CD4-positive, CD25-positive, alpha-beta regulatory T cell (primary cell): ENCODE measurements around the gene TSSK2. TPM values are rescaled to one million over a fixed set of nuclear protein-coding genes. Genes with fewer than 3 reads are reported as not detected.

ENCODE experiments used
- ATAC-seq, 2 donors: fragments of 150-1000 bp; cut with Tn5 transposase; one replicate each; pipeline ENCODE4 v1.10.0; 2021; ENCODE audit warnings: low read depth in 2 of 2, moderate number of reproducible peaks in 2 of 2, moderate library complexity in 1 of 2
- DNase-seq, 3 donors: peaks; one replicate each; pipeline versions ENCODE4 v3.0.0 to v3.0.0-alpha.2; 2012 to 2022; ENCODE audit warnings: mixed read lengths in 1 of 3
- H3K27ac ChIP-seq: one replicate; pipeline ENCODE4 v1.7.0; 2013; ENCODE audit warnings: mild to moderate bottlenecking, low read length; ENCODE audit not compliant: insufficient read depth, poor library complexity, severe bottlenecking
- H3K27me3 ChIP-seq: one replicate; pipeline ENCODE4 v1.7.0; 2013; ENCODE audit warnings: low read length; ENCODE audit not compliant: control insufficient read depth, insufficient read depth
- H3K36me3 ChIP-seq: one replicate; pipeline ENCODE4 v1.7.0; 2013; ENCODE audit warnings: mild to moderate bottlenecking, low read length, moderate library complexity; ENCODE audit not compliant: control insufficient read depth, insufficient read depth
- H3K4me1 ChIP-seq: 2 replicates; pipeline ENCODE4 v1.7.0; 2013; ENCODE audit warnings: mild to moderate bottlenecking, low read length; ENCODE audit not compliant: insufficient read depth, control insufficient read depth, poor library complexity, severe bottlenecking
- H3K4me3 ChIP-seq: one replicate; pipeline ENCODE4 v1.7.0; 2013; ENCODE audit warnings: low read depth, mild to moderate bottlenecking, low read length, moderate library complexity
- H3K9me3 ChIP-seq, 2 experiments: 1 replicate in 1 of 2; 2 replicates in 1 of 2; pipeline ENCODE4 v1.7.0; 2013; ENCODE audit warnings: low read length in 2 of 2, mild to moderate bottlenecking in 1 of 2, moderate library complexity in 1 of 2; ENCODE audit not compliant: control insufficient read depth in 2 of 2
- H3K27ac Mint-ChIP-seq, 3 donors: one replicate each; pipeline ENCODE4 v1.8.0; 2020 to 2022; ENCODE audit warnings: mild to moderate bottlenecking in 3 of 3, mixed read lengths in 3 of 3, moderate library complexity in 2 of 3
- H3K27me3 Mint-ChIP-seq: one replicate; pipeline ENCODE4 v1.8.0; 2022; ENCODE audit warnings: mild to moderate bottlenecking, mixed read lengths
- H3K36me3 Mint-ChIP-seq: one replicate; pipeline ENCODE4 v1.8.0; 2020; ENCODE audit warnings: mixed read lengths
- H3K4me1 Mint-ChIP-seq, 4 donors: one replicate each; pipeline ENCODE4 v1.8.0; 2020 to 2022; ENCODE audit warnings: mixed read lengths in 4 of 4, mild to moderate bottlenecking in 1 of 4
- H3K4me3 Mint-ChIP-seq, 4 donors: one replicate each; pipeline ENCODE4 v1.8.0; 2020 to 2022; ENCODE audit warnings: mild to moderate bottlenecking in 4 of 4, mixed read lengths in 4 of 4, moderate library complexity in 3 of 4
- H3K9me3 Mint-ChIP-seq, 7 donors: one replicate each; pipeline ENCODE4 v1.8.0; 2020 to 2022; ENCODE audit warnings: mixed read lengths in 7 of 7, mild to moderate bottlenecking in 3 of 7, moderate library complexity in 2 of 7
- polyA plus RNA-seq, 4 donors: library from polyadenylated mRNA; unstranded; fragments of 300-500 nt; fragmentation: Illumina TruSeq; gene quantifications; one replicate each; pipeline ENCODE4 v1.2.3, GENCODE V29; 2021
- total RNA-seq: library from RNA; stranded (reverse); gene quantifications from one replicate; pipeline ENCODE4 v1.2.3, GENCODE V29; 2022

TSSK2 gene
- total and polyA plus RNA-seq, 5 donors from 2014 or later: not detected

GRCh38 chr22:19097518-19097917 lies 33.6 kb upstream of the TSSK2 start:
- Mint-ChIP-seq H3K36me3 (peaks cover 13% of the 10 kb centered on the region), H3K27me3 (no peaks in the 10 kb centered on the region), H3K4me3 (no peak overlapping the region), H3K27ac (peak overlapping the region in 1 of 3 donors; percentile 85), H3K9me3 (no peaks in the 10 kb centered on the region), H3K4me1 (peaks cover 8 to 59% (median 31%) of the 10 kb centered on the region in 4 donors)
- Histone ChIP-seq H3K4me1 (peaks cover 3% of the 10 kb centered on the region), H3K27me3 (no peaks in the 10 kb centered on the region), H3K36me3 (peaks cover 22% of the 10 kb centered on the region), H3K27ac (no peak overlapping the region), H3K9me3 (no peaks in the 10 kb centered on the region), H3K4me3 (no peak overlapping the region)
- DNase-seq (no peak), ATAC-seq (no peak)

- no peaks in the 10 kb centered on the region for H3K9me3 Mint-ChIP-seq
- Histone ChIP-seq H3K27ac (no peak overlapping the region), H3K27me3 (no peaks in the 10 kb centered on the region)
These were observed 33.0 kb upstream of the TSSK2 start for GRCh38 chr22:19098157-19098556.

GRCh38 chr22:19103880-19104821 lies 27.0 kb upstream of the TSSK2 start:
- no peak overlapping the region for H3K27ac ChIP-seq
- H3K9me3 ChIP-seq: no peaks in the 10 kb centered on the region
- Mint-ChIP-seq H3K9me3 (no peaks in the 10 kb centered on the region), H3K4me1 (peaks cover 5 to 75% (median 41%) of the 10 kb centered on the region in 4 donors), H3K27ac (peak overlapping the region in 1 of 3 donors; percentile 73), H3K36me3 (peaks cover 13% of the 10 kb centered on the region), H3K27me3 (no peaks in the 10 kb centered on the region), H3K4me3 (no peak overlapping the region)
- DNase-seq (no peak), ATAC-seq (no peak)
- no peak overlapping the region for H3K4me3 ChIP-seq
- H3K36me3 ChIP-seq: peaks cover 11% of the 10 kb centered on the region
- peaks cover 35% of the 10 kb centered on the region for H3K4me1 ChIP-seq
- H3K27me3 ChIP-seq: no peaks in the 10 kb centered on the region

More at GRCh38 chr22:19098157-19098556, 33.0 kb upstream of the TSSK2 start:
- H3K36me3 ChIP-seq: peaks cover 22% of the 10 kb centered on the region
- ATAC-seq (no peak), DNase-seq (no peak)
- peaks cover 4 to 62% (median 33%) of the 10 kb centered on the region in 4 donors for H3K4me1 Mint-ChIP-seq
- H3K4me1 ChIP-seq: peaks cover 3% of the 10 kb centered on the region
- no peak overlapping the region for H3K4me3 ChIP-seq
- no peak overlapping the region for H3K4me3 Mint-ChIP-seq
- no peaks in the 10 kb centered on the region for H3K27me3 Mint-ChIP-seq
- H3K9me3 ChIP-seq: no peaks in the 10 kb centered on the region
- H3K27ac Mint-ChIP-seq: peak overlapping the region in 2 of 3 donors; percentile 71 to 85
- H3K36me3 Mint-ChIP-seq: peaks cover 13% of the 10 kb centered on the region

GRCh38 chr22:19105456-19105855 lies 25.7 kb upstream of the TSSK2 start:
- Histone ChIP-seq H3K36me3 (peaks cover 9% of the 10 kb centered on the region), H3K9me3 (no peaks in the 10 kb centered on the region), H3K27me3 (no peaks in the 10 kb centered on the region), H3K4me3 (no peak overlapping the region), H3K27ac (no peak overlapping the region), H3K4me1 (peaks cover 46% of the 10 kb centered on the region)
- Mint-ChIP-seq H3K9me3 (no peaks in the 10 kb centered on the region), H3K4me1 (peaks cover 11 to 79% (median 50%) of the 10 kb centered on the region in 4 donors), H3K4me3 (no peak overlapping the region), H3K27ac (peak overlapping the region in 1 of 3 donors; percentile 99), H3K36me3 (peaks cover 13% of the 10 kb centered on the region), H3K27me3 (no peaks in the 10 kb centered on the region)
- DNase-seq (no peak), ATAC-seq (no peak)

- peaks cover 13% of the 10 kb centered on the region for H3K36me3 Mint-ChIP-seq
- peak overlapping the region; percentile 2 to 79 (median 76) for H3K4me3 Mint-ChIP-seq
- peaks cover 11 to 81% (median 54%) of the 10 kb centered on the region in 4 donors for H3K4me1 Mint-ChIP-seq
- H3K27ac Mint-ChIP-seq: peak overlapping the region; percentile 99
- H3K27ac ChIP-seq: peak overlapping the region; percentile 93
- peaks cover 8% of the 10 kb centered on the region for H3K36me3 ChIP-seq
- peak overlapping the region; percentile 3 for H3K4me3 ChIP-seq
- no peaks in the 10 kb centered on the region for H3K9me3 ChIP-seq
- H3K27me3 Mint-ChIP-seq: no peaks in the 10 kb centered on the region
- H3K4me1 ChIP-seq: peaks cover 53% of the 10 kb centered on the region
- no peaks in the 10 kb centered on the region for H3K9me3 Mint-ChIP-seq
- DNase-seq (peak; percentile 48 to 73 (median 71)), ATAC-seq (peak; percentile 50 to 52)
- H3K27me3 ChIP-seq: no peaks in the 10 kb centered on the region
These were observed 25.0 kb upstream of the TSSK2 start for GRCh38 chr22:19105867-19106802.

- Mint-ChIP-seq H3K27me3 (no peaks in the 10 kb centered on the region), H3K4me1 (peaks cover 11 to 78% (median 54%) of the 10 kb centered on the region in 4 donors), H3K9me3 (no peaks in the 10 kb centered on the region), H3K4me3 (peak overlapping the region; percentile 50 to 57 (median 55)), H3K27ac (peak overlapping the region; percentile 99), H3K36me3 (peaks cover 9% of the 10 kb centered on the region)
- Histone ChIP-seq H3K36me3 (peaks cover 6% of the 10 kb centered on the region), H3K27me3 (no peaks in the 10 kb centered on the region), H3K9me3 (no peaks in the 10 kb centered on the region), H3K4me3 (peak overlapping the region; percentile 3), H3K4me1 (peaks cover 63% of the 10 kb centered on the region), H3K27ac (peak overlapping the region; percentile 93)
- no peak for ATAC-seq
- no peak for DNase-seq
These were observed 24.0 kb upstream of the TSSK2 start for GRCh38 chr22:19106886-19107729.

- Histone ChIP-seq H3K27me3 (no peaks in the 10 kb centered on the region), H3K9me3 (no peaks in the 10 kb centered on the region), H3K36me3 (peaks cover 6% of the 10 kb centered on the region), H3K4me3 (no peak overlapping the region), H3K27ac (peak overlapping the region; percentile 93), H3K4me1 (peaks cover 69% of the 10 kb centered on the region)
- DNase-seq: no peak
- no peaks in the 10 kb centered on the region for H3K9me3 Mint-ChIP-seq
- peak overlapping the region in 3 of 4 donors; percentile 50 to 56 (median 55) for H3K4me3 Mint-ChIP-seq
- no peaks in the 10 kb centered on the region for H3K27me3 Mint-ChIP-seq
- peaks cover 11% of the 10 kb centered on the region for H3K36me3 Mint-ChIP-seq
- peaks cover 11 to 80% (median 52%) of the 10 kb centered on the region in 4 donors for H3K4me1 Mint-ChIP-seq
- H3K27ac Mint-ChIP-seq: peak overlapping the region; percentile 99
- ATAC-seq: no peak
These were observed 23.4 kb upstream of the TSSK2 start for GRCh38 chr22:19107730-19108074.
